Measurements from ENCODE around the gene TTLL10. TPM values are rescaled to one million over a fixed set of nuclear protein-coding genes. Genes with fewer than 3 reads are reported as not detected.
"Not testable (repeated sequence)": the region's sequence is repeated elsewhere in the genome, so short reads cannot be mapped to it uniquely, and the experiment has no call there.

Gene TTLL10
- total RNA-seq, 1 donor from 2014 or later = 2.3 TPM

GRCh38 chr1:1171546-1172340 is 1.9 kb upstream of the TTLL10 start:
- no peak for DNase-seq (ENCODE audit: low spot score)

- no peak for DNase-seq (ENCODE audit: low spot score)
Measured at GRCh38 chr1:1173061-1173792, 453 bp upstream of the TTLL10 start.

- DNase-seq (ENCODE audit: low spot score) = no peak
Measured at GRCh38 chr1:1175221-1176062, 1.8 kb downstream of the TTLL10 start.

GRCh38 chr1:1176063-1176761 is 2.5 kb downstream of the TTLL10 start:
- DNase-seq (ENCODE audit: low spot score) = not testable (repeated sequence)

- DNase-seq (ENCODE audit: low spot score) = no peak
Measured at GRCh38 chr1:1176931-1177330, 3.3 kb downstream of the TTLL10 start.

- DNase-seq (ENCODE audit: low spot score) = no peak
Measured at GRCh38 chr1:1177452-1178206, 3.9 kb downstream of the TTLL10 start.

- no peak for DNase-seq (ENCODE audit: low spot score)
Measured at GRCh38 chr1:1178794-1179331, 5.2 kb downstream of the TTLL10 start.

GRCh38 chr1:1179346-1179982 is 5.8 kb downstream of the TTLL10 start:
- DNase-seq (ENCODE audit: low spot score) = no peak

- no peak for DNase-seq (ENCODE audit: low spot score)
Measured at GRCh38 chr1:1179983-1180861, 6.5 kb downstream of the TTLL10 start.

GRCh38 chr1:1181129-1181937 is 7.7 kb downstream of the TTLL10 start:
- no peak for DNase-seq (ENCODE audit: low spot score)

- no peak for DNase-seq (ENCODE audit: low spot score)
Measured at GRCh38 chr1:1181938-1182410, 8.3 kb downstream of the TTLL10 start.

- no peak for DNase-seq (ENCODE audit: low spot score)
Measured at GRCh38 chr1:1182491-1183220, 9.0 kb downstream of the TTLL10 start.

- no peak for DNase-seq (ENCODE audit: low spot score)
Measured at GRCh38 chr1:1183221-1183747, 9.6 kb downstream of the TTLL10 start.

GRCh38 chr1:1183833-1184775 is 10.4 kb downstream of the TTLL10 start:
- no peak for DNase-seq (ENCODE audit: low spot score)

- DNase-seq (ENCODE audit: low spot score) = no peak
Measured at GRCh38 chr1:1185101-1185765, 11.6 kb downstream of the TTLL10 start.
